Hippocampal formation (tissue), 2 donors: ENCODE measurements around the gene LFNG.

ENCODE experiments used
- DNase-seq, 2 donors: peaks; one replicate each; lab custom pipeline; 2025; lab: John Stamatoyannopoulos, UW

The LFNG gene, protein sequence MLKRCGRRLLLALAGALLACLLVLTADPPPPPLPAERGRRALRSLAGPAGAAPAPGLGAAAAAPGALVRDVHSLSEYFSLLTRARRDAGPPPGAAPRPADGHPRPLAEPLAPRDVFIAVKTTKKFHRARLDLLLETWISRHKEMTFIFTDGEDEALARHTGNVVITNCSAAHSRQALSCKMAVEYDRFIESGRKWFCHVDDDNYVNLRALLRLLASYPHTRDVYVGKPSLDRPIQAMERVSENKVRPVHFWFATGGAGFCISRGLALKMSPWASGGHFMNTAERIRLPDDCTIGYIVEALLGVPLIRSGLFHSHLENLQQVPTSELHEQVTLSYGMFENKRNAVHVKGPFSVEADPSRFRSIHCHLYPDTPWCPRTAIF

DNA sequence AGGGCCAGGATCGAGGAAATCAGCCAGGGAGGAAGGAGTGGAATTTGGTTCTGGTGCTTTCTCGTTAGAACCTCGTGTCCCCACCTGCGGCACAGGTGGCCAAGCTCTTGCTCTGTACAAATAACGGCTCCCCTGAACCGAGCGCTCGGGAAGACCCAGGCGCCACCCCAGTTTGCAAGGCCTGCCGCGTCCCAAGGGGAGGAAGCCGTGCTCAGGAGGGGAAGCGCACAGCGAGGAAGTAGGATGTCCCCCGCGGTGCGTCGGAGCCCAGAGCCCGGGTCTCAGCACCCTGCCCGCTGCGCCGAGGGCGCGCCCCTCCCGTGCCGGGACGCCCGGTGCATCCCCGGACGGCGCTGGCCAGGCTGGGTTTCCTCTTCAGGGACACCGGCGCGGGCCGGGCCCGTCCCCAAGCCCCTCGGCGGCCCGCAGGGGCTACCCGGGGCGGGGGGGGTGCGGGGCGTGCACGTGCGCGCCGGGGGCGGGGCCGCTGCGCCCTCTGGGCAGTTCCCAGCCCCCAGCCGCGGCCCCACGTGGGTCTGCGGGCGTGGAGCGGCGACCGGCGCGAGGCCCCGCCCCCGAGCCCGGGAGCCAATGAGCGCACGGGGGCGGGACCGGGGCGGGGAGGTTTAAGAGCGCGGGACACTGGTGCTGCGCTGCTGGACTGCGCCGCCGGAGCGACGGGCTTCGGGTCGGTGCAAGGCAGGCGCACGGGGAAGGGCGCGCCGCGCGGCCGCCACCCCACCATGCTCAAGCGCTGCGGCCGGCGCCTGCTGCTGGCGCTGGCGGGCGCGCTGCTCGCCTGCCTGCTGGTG, at the start of gene LFNG:
TSS of gene LFNG (plus strand) at position 656 of the 812 bp plus-strand sequence. CDS start at position 744, 88 bp downstream.
- peak; percentile 81 to 88 for DNase-seq

DNA sequence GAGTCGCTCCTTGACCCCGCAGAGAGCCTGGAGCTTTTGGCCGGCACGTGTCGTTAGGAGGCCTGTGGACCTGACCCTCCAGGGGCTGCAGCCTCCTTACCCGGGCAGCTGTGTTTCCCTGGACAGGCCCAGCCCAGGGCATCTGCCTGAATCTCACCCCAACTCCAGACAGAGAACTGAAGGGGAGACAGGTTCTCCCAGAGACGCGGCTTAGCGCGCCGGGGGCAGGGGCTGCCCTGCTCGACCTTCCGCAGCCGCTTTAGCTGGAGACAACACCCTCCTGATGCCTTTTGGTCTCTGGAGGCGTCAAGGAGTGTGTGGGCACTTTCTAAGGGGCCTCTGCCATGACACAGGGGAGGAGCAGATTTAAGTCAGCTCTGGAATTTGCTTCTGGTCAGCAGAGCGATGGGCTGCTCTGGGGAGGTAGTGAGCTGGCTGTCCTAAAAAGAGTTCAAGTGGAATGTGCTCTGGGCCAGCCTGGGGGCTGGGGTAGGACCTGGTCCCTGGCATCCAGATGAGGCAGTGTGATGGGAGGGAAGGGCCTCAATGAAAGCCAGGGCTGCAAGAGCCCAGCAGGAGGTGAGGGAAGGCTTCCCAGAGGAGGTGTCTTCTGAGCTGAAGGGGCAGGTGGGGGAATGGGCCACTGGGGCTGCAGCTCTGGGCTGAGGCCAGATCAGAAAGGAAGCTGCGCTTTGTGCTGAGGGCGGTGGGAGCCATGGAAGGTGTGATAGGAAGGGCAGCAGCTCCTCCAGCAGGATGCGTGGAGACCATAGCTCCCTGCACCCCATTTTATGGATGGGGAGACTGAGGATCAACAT, 49.2 kb upstream of the LFNG start:
- DNase-seq, result no peak

DNA sequence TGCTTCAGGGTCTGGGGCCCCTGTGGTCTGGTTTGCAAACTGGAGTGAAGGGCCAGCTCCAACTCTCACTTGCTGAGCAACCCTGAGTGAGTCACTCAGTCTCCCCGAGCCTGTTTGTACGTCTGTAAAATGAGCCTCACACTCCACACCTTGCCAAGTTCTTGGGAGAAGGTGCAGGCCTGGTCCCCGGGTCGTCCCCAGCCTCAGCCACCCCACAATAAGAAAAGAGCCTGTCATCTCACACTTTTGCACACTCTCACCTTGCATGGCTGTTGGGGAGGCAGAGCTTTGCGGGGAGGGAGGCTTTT, 48.6 kb upstream of the LFNG start:
- DNase-seq, result no peak

DNA sequence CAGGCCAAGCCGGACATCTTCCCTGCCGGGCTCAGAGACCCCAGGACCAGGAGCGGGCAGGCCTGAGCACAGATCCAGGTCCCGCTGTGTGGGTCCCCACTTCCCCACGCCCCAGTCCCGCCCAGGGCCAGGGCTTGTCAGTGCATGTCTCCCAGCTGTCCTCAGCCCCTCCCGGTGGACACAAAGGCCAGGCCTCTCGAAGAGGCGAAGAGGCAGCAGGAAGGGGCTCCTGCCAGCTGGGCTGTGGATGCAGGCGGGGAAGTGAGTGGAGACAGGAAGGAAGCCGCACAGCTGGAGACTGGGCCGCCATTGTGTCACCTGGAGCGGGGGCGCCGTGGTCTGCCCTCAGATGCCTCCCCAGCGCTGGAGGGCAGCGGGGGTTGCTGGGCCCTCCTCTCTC, 48.2 kb upstream of the LFNG start:
- no peak for DNase-seq

DNA sequence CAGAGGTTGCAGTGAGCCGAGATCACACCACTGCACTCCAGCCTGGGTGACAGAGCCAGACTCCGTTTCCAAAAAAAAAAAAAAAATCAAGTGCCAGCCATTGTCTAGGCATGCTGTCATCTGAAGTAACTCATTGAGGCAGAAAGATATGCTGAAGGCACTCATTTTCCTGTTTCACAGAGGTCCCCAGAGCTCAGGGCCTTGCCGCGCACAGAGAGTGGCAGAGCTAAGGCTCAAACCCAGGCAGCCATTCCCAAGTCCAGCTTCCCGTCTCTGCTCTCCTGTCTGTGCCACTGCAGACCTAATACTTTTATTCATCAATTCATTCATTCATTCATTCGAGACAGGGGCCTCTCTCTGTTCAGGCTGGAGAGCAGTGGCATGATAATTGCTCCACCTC, 46.8 kb upstream of the LFNG start:
- DNase-seq, result no peak

DNA sequence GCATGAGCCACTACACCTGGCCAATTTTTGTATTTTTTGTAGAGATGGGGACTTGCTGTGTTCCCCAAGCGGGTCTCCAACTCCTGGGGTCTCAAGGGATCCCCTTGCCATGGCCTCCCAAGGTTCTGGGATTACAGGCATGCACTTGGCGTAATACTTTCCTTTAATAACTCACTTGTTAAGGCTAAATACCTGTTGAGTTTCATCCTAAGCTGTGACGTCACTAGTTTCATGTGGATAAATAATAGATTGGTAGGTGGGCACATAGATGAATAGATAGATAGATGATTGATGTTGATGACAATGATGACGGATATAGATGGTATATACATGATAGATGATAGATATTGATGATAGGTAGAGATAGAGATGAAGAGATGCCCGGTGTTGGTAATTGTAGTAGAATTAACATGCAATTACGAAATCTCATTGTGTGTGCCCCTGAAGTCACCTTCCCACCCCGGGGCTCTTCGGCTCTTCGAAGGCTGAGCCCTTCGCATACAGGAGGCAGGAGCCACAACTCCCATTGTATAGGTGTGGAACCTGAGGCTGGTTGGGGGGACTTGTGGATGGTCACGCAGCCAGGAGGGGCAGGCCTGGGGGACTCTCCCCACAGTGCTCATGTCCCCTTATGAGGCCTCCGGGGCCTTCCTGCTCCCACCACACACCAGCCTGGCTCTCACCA, 45.9 kb upstream of the LFNG start:
- DNase-seq, result no peak

DNA sequence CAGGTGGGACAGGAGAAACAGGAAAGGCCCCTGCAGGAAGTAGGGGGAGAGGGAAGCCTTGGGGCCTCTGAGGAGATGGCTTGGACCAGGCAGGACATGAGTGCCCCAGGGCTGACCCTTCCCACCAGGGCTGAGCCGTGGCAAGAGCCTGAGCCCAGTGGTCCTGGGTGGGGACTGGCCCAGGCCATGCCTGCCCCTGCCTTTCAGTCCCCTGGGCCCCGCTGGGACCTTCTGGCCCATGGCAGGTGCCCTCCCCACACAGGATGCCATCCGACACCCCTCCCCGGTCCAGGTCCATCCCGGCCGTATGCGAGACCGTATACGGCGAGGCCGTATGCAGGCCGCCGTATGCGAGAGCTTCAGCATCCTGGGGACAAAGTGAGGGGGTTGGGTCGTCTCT, 45.4 kb upstream of the LFNG start:
- no peak for DNase-seq

DNA sequence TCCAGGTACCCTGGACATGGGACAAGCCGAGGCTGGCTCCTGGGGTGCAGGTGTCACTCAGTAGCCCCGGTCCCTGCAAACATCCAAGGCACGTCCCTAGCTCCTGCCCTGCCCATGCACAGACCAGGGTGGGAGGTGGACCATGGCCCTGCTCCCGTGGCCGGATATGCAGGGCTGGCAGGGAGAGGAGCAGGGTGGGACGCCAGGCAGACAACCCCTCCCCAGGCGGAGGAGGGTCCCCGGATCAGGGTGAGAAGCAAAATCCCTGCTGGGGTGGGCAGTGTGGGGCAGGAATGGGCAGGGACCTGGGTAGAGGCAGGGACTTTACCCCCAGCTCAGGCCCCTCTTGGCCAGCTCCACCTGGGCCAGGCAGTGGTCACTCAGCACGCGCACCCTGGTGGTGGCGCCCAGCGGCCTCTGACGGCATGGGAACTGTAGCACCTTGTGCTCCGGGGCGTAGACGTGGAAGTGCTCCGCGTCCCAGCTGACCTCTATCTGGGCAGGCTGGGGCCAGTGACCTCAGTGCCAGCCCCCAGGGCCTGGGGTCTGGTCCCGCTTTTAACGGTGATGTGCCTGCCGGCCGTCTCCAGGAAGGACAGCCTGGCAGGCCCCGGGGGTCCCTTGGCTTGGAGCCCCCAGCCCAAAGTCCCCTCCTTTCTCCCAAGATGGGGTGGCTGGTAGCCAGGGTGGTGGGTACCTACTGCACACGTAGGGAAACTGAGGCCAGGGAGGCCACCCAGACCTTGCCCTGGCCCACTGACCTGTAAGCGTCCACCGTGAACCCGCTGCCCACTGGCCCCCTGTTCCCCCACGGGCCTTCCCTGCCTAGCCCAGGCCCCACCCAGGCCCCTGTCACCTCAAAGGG, 44.5 kb upstream of the LFNG start:
- no peak for DNase-seq

DNA sequence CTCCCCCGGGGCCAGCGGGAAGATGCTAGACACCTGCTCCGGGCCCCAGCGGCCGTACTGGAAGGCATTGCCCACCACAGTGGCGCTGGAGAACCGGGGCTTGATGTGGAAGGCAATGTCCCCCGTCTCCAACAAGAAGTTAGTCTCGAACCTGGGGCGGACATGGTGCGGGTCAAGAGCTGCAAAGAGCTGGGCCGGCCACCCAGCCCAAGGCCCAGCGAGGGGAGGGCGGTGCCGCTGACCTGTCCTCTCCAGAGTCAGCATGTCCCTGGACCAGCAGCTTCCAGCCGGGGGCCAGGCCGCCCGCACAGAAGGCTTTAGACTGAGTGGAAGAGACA, 43.9 kb upstream of the LFNG start:
- no peak for DNase-seq

DNA sequence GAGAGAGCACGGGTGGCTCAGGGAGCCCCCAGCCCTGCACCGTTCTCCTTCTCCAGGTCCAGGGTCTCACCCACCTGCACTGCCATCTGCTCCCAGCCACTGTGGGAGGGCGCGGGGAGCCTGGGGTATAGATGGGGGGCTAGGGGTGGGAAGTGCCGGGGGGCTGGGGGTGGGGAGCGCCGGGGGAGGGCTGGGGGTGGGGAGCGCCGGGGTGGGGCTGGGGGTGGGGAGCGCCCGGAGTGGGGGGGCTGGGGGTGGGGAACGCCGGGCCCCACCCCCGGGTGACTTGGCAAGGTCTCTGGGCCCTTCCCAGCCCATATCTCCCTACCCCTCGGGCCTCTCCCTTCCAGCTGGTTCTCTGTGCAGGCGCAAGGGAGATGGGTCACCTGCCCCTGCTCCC, 43.3 kb upstream of the LFNG start, which contains the start of gene GRIFIN:
TSS of gene GRIFIN (minus strand) at position 101 of the 400 bp plus-strand sequence. CDS start at position 86, 15 bp downstream.
- DNase-seq, result no peak

DNA sequence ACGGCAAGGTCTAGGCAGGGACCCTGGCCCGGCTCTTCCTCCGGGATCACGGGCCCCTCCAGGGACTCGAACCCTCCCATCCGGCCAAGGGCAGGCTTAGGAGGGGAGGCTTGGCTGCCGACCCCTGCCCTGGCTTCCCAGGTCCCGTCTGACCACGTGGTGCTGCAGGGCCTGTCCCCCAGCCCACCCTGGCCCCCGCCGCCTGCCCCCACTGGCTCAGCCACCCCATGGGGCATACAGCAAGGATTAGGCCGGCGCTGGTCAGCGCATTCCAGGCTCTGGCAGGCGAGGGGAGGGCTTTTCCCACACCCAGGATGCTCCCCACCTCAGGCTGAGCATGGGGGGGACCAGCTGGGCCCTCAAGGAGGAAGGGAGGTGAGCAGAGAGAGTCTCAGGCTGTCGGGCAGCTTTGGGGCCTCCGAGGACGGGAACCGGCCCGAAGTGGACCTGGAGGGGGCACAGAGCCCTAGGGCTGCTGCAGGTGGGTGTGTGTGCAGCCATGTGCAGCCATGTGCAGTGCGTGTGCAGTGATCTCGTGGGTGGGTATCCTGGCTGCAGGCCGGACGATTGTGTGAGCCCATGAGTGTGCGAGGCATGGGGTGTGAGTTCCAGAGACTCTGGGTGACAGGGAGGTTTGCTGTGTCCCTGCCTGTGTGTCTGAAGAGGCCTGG, 42.7 kb upstream of the LFNG start:
- DNase-seq, result no peak

DNA sequence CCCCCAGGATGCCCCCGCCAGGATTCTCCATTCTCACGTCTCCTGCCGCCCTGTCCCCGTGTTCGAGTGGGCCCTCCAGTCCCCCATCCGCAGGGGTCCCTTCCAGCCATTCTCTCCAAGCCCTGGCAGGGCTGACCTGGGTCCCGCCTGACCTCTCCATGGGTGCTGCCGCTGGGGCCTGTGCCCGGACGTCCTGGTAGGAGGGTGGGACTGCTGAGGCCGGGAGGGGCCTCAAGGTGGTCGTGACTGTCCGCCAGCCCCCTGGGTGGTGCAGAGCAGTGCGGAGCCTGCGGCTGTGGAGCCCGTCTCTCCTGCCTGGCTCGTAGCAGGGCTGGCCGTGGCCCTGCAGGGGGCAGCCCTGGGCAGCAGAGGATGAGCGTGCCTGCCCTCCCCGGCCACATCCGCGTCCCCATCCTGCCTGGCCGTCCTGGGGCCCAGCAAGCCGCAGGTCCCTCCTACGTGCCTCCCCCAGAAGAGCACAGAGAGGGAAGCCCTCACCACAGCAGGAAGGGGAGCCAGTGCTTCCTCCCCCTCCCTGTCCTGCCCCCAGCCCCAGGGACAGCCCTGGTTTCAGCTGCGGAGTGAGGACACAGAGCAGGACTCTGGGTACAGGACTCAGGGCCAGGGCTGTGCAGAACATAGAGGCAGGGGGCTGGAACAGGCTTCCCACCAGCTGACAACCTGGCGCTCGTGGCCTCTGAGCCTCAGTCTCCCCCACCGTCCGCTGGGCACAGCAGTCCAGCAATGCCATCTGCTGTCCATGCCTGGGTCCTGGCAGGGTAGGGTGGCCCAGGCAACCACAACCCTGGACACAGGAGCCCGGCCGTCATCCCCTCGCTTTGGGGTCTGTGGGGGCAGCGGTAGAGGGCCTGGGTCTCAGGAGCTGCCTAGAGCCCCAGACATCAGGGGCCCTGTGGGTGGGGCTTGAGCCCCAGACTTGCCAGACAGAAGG, 41.9 kb upstream of the LFNG start:
- peak in 1 of 2 donors; percentile 7 for DNase-seq

DNA sequence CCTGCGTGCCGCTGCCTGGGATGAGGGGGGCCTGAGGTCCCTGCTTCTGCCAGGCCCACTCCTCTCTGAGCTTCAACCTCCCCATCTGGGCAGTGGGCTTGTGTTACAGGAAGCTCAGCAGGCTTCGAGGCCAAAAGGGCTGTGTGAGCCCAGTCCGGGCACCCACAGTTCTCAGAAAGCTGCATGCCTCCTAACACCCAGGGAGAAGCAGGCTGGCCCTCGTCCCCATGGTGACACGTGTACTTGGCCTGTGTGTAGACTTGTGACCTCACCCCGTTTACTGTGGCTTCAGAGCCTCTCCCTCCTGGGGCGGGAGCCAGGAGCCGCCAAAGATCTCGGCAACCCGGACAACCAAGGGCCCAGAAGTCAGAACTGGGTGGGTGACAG, 41.2 kb upstream of the LFNG start:
- DNase-seq, result peak in 1 of 2 donors; percentile 7

DNA sequence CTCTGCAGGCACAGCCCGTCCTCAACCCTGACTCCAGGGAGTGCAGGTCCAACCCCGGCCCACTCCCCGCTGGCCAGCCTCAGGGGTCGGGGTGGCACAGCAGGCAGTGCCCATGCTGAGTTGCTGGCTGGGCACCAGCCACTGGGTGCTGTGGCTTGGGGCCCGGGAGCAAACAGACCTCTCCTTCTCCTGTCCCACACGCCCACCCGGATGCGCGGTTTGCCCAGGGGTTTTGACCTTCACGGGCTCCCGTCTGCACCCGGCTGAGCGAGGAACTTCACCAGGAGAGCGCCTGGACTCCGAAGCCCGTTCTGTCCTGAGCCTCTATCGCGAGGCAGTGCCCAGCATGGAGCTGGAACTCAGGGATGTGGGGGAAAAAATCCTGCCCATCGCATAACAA, 40.8 kb upstream of the LFNG start:
- DNase-seq, result no peak

DNA sequence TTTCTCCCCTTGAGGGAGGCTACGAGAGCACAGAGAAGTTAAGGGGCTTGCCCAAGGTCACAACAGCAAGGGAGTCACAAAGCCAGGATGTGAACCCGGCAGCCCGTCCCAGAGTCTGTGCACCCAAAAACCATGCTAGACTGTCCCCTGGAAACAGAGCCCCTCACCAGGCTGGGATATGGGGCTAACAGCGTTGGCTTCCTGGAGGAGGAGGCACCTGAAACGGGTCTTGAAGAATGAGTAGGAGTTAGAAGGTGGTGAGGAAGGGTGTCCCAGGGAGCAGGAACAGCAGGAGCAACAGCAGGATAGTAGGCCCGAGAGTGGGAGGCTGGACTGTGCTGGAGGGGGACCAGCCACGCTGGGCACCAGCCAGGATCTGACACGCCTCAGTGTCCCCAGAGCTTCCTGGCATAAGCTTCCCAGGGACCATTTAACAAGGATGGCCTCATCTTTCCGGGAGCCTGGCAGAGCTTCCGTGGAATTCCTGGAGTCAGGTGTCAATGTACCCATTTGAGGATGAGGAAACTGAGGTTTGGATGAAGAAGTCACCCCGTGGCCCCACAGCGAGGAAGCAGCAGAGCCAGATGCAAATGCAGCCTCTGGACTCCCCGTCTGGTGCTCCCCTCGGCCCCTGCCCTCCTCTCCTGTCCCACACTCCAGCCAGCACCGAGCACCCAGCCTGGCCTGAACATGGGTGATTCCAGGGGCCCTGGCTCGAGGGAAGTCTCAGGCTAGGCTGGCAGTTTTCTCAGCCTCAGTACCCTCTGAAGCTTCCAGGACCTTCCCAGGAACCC, 40.1 kb upstream of the LFNG start:
- no peak for DNase-seq

DNA sequence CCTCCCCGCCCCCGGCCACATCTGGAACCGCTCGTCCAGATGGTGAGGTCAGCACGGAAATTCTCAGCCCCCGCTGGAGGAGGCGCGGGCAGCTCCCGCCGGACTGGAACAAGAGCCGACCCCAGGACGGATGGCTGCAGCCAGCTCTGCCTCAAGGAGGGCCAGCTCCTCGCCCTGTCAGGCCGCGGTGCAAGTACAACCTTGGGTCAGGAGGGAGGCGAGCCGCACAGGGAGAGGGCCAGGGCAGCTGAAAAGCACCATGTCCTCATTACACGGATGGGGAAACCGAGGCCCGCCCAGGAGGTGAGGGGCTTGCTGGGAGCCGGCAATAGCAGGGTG, 39.5 kb upstream of the LFNG start:
- no peak for DNase-seq

DNA sequence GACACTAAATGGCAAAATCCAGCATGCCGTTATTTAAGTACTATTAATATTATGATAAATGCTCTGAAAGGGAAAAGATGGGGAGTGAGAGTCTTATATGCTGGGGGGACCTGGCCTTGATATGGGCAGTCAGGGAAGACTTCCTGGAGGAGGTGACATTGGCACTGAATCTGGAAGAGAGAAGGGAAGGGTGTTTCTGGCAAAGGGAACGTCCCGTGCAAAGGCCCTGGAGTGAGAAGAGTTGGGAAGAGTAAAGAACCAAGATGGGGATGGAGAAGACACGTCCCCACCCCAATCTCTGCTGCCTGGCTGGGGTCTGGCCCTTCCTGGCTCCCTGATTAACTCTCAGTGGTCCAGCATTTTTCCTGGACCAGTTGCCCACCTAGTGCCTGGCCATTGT, 38.4 kb upstream of the LFNG start:
- DNase-seq, result no peak

DNA sequence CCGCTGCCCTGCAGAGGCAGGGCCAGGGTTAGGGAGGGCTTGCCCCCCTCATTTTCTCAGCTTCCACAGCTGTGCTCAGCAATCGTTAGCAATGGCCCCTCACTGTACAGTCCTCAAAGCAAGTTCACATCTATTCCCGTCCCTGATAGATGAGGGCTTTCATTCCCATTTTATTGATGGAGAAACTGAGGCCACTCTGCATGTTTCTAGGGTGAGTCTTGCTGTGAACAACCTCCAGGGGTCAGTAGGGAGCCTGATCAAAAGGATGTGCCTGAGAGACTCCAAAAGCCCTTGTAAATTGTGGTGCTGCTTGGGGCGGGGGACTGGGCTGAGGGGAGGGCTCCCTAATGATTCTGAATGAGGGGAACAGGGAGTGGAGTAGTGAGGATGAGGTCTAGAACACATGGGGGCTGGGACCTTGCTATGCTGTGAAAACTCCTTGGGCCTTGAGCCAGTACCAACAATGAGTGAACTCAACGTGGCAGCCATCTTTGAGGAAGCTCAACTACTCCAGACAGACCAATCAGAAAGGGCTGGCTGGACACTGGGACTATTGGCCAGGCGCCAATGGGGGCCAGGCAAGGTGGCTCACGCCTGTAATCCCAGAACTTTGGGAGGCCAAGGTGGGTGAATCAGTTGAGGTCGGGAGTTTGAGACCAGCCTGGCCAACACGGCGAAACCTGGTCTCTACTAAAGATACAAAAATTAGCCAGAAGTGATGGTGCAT, 36.7 kb upstream of the LFNG start:
- no peak for DNase-seq
